CD14-positive monocyte (primary cell): ENCODE results near the gene NSF. TPM values are rescaled to one million over a fixed set of nuclear protein-coding genes. Genes with fewer than 3 reads are reported as not detected.
"Not testable (repeated sequence)": the region's sequence is repeated elsewhere in the genome, so short reads cannot be mapped to it uniquely, and the experiment has no call there.

Experiments used
- DNase-seq, 3 donors: peaks; one replicate each; pipeline ENCODE4 v3.0.0-alpha.2; 2011 to 2022
- H2AFZ ChIP-seq: 2 replicates; pipeline ENCODE4 v1.6.0; 2012; ENCODE audit warnings: mild to moderate bottlenecking, low read depth, low read length, inconsistent platforms; ENCODE audit not compliant: insufficient read depth, poor library complexity, severe bottlenecking
- H3K27ac ChIP-seq, 2 donors: 1 replicate in 1 of 2; 2 replicates in 1 of 2; pipeline ENCODE4 v1.5.1; 2012 to 2013; ENCODE audit warnings: low read length in 2 of 2, control low read depth in 1 of 2, inconsistent platforms in 1 of 2, low read depth in 1 of 2, mild to moderate bottlenecking in 1 of 2
- H3K27me3 ChIP-seq, 2 donors: one replicate each; pipeline versions ENCODE4 v1.6.0 to v1.6.1; 2011 to 2013; ENCODE audit warnings: low read length in 2 of 2; ENCODE audit not compliant: control insufficient read depth in 2 of 2, insufficient read depth in 2 of 2
- H3K36me3 ChIP-seq, 2 donors: replicated peaks in 1 of 2; 1 replicate in 1 of 2; 2 replicates in 1 of 2; pipeline versions ENCODE4 v1.5.1 to v1.6.1; 2012 to 2013; ENCODE audit warnings: low read length in 2 of 2, control low read depth in 1 of 2, inconsistent platforms in 1 of 2, mild to moderate bottlenecking in 1 of 2; ENCODE audit not compliant: insufficient read depth in 2 of 2, control insufficient read depth in 1 of 2
- H3K4me1 ChIP-seq, 2 donors: 1 replicate in 1 of 2; 2 replicates in 1 of 2; pipeline versions ENCODE4 v1.5.1 to v1.6.1; 2012 to 2013; ENCODE audit warnings: low read length in 2 of 2, control low read depth in 1 of 2, inconsistent platforms in 1 of 2, mild to moderate bottlenecking in 1 of 2, moderate library complexity in 1 of 2; ENCODE audit not compliant: insufficient read depth in 2 of 2, control insufficient read depth in 1 of 2
- H3K4me2 ChIP-seq: replicated peaks from 2 replicates; pipeline ENCODE3; 2012; ENCODE audit warnings: low read length, moderate library complexity, mild to moderate bottlenecking; ENCODE audit not compliant: poor library complexity, severe bottlenecking; ENCODE audit errors: extremely low read depth
- H3K4me3 ChIP-seq, 3 experiments: fragments of 200-600 bp in 1 of 3; sonication (generic) in 1 of 3; replicated peaks in 1 of 3; 1 replicate in 2 of 3; 2 replicates in 1 of 3; pipeline ENCODE4 v1.5.1; 2011 to 2013; ENCODE audit warnings: low read length in 3 of 3, mild to moderate bottlenecking in 3 of 3, control low read depth in 2 of 3, low read depth in 2 of 3, inconsistent platforms in 1 of 3, moderate library complexity in 1 of 3
- H3K79me2 ChIP-seq: 2 replicates; pipeline ENCODE4 v1.6.0; 2012; ENCODE audit warnings: mild to moderate bottlenecking, control low read depth, inconsistent platforms, low read length, moderate library complexity; ENCODE audit not compliant: insufficient read depth
- H3K9ac ChIP-seq: 2 replicates; pipeline ENCODE4 v1.6.0; 2017; ENCODE audit warnings: low read length, mild to moderate bottlenecking; ENCODE audit not compliant: insufficient read depth, poor library complexity, severe bottlenecking
- H3K9me3 ChIP-seq, 2 donors: replicated peaks in 1 of 2; 1 replicate in 1 of 2; 2 replicates in 1 of 2; pipeline versions ENCODE4 v1.5.1 to v1.6.1; 2012 to 2013; ENCODE audit warnings: low read length in 2 of 2, control low read depth in 1 of 2; ENCODE audit not compliant: control insufficient read depth in 1 of 2, insufficient read depth in 1 of 2
- H4K20me1 ChIP-seq: 2 replicates; pipeline ENCODE4 v1.6.0; 2012; ENCODE audit warnings: mild to moderate bottlenecking, low read length, control low read depth, moderate library complexity; ENCODE audit not compliant: insufficient read depth
- H3K27ac Mint-ChIP-seq, 7 donors: one replicate each; pipeline ENCODE4 v1.8.0; 2020; ENCODE audit warnings: mild to moderate bottlenecking in 7 of 7, mixed read lengths in 7 of 7, moderate library complexity in 6 of 7, inconsistent platforms in 2 of 7
- H3K27me3 Mint-ChIP-seq, 3 donors: one replicate each; pipeline ENCODE4 v1.8.0; 2021 to 2022; ENCODE audit warnings: low read depth in 3 of 3, mild to moderate bottlenecking in 3 of 3, mixed read lengths in 3 of 3, moderate library complexity in 3 of 3, inconsistent platforms in 1 of 3
- H3K36me3 Mint-ChIP-seq, 2 donors: one replicate each; pipeline ENCODE4 v1.8.0; 2020; ENCODE audit warnings: mixed read lengths in 2 of 2, inconsistent platforms in 1 of 2, mild to moderate bottlenecking in 1 of 2
- H3K4me1 Mint-ChIP-seq: one replicate; pipeline ENCODE4 v1.8.0; 2020; ENCODE audit warnings: mild to moderate bottlenecking, mixed read lengths
- H3K4me3 Mint-ChIP-seq, 2 donors: one replicate each; pipeline ENCODE4 v1.8.0; 2020; ENCODE audit warnings: mild to moderate bottlenecking in 2 of 2, mixed read lengths in 2 of 2, moderate library complexity in 1 of 2
- H3K9me3 Mint-ChIP-seq, 7 donors: one replicate each; pipeline ENCODE4 v1.8.0; 2020 to 2022; ENCODE audit warnings: mixed read lengths in 7 of 7, mild to moderate bottlenecking in 6 of 7, moderate library complexity in 6 of 7, inconsistent platforms in 2 of 7
- WGBS: methylation state at CpG from one replicate; pipeline ENCODE4 v1.1.5; 2013; ENCODE audit warnings: missing lambda C conversion rate; ENCODE audit not compliant: insufficient coverage; 5-methylcytosine and 5-hydroxymethylcytosine counted together
- intact Hi-C, 2 donors: fragments of 100-400 bp; cut with micrococcal nuclease; formaldehyde crosslinking; loops; one replicate each; pipeline versions ENCODE4 v1.15.0 to v1.15.1; 2023
- polyA plus RNA-seq, 3 donors: library from polyadenylated mRNA; depleted of rRNA in 1 of 3; unstranded in 2 of 3; stranded (reverse) in 1 of 3; fragments of 300-500 nt in 2 of 3; fragments of >200 nt in 1 of 3; fragmentation: Illumina TruSeq in 2 of 3; gene quantifications; 1 replicate in 2 of 3; 2 replicates in 1 of 3; pipeline ENCODE4 v1.2.3, GENCODE V29; 2012 to 2021

Gene NSF
- polyA plus RNA-seq, 3 donors = 22.5 to 63.2 (median 58.0) TPM

DNA sequence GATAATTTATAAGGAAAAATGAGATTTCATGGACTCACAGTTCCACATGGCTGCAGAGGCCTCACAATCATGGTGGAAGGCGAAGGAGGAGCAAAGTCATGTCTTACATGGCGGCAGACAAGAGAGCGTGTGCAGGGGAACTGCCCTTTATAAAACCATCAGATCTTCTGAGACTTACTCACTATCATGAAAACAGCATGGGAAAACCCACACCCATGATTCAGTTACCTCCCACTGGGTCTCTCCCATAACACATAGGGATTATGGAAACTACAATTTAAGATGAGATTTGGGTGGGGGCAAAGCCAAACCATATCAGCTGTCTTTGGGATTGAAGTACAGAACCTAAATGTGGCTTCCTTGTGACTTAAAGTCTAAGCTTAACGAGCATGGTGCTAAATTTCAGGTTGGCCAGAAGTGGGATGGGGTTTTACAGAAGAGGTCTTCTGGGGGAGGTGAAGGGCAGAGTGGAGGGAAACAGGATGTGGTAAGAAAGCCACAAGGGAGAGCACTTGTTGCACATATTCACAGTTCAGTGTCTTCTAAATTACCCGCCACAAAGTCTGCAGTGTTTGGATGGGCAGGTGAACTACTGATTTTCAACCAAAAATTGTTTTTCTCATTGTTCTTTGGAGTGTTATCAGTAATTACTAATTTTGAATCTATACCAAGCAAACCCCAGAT, 38.4 kb downstream of the NSF start:
- H3K9me3 Mint-ChIP-seq, H3K4me3 ChIP-seq, intact Hi-C loops, H3K9ac ChIP-seq, H3K79me2 ChIP-seq, H4K20me1 ChIP-seq, H2AFZ ChIP-seq, H3K4me2 ChIP-seq, H3K36me3 ChIP-seq, H3K4me1 ChIP-seq, H3K36me3 Mint-ChIP-seq, H3K9me3 ChIP-seq, H3K4me3 Mint-ChIP-seq, H3K27me3 ChIP-seq, H3K27ac ChIP-seq, H3K27ac Mint-ChIP-seq, H3K27me3 Mint-ChIP-seq, H3K4me1 Mint-ChIP-seq, DNase-seq: not testable (repeated sequence)
- WGBS = no CpG with 5 or more reads among the region's 5 CpGs

GRCh38 chr17:46632146-46632545, 41.7 kb downstream of the NSF start:
- H3K9me3 Mint-ChIP-seq, H3K9ac ChIP-seq, H3K36me3 Mint-ChIP-seq, H3K36me3 ChIP-seq, H3K79me2 ChIP-seq, H3K9me3 ChIP-seq, DNase-seq, H3K4me3 Mint-ChIP-seq, H3K27me3 Mint-ChIP-seq, intact Hi-C loops, H3K27me3 ChIP-seq, H3K4me1 Mint-ChIP-seq, H3K4me3 ChIP-seq, H3K27ac Mint-ChIP-seq, H3K4me2 ChIP-seq, H2AFZ ChIP-seq, H4K20me1 ChIP-seq, H3K4me1 ChIP-seq, H3K27ac ChIP-seq: not testable (repeated sequence)
- WGBS = no CpG with 5 or more reads among the region's 3 CpGs

DNA sequence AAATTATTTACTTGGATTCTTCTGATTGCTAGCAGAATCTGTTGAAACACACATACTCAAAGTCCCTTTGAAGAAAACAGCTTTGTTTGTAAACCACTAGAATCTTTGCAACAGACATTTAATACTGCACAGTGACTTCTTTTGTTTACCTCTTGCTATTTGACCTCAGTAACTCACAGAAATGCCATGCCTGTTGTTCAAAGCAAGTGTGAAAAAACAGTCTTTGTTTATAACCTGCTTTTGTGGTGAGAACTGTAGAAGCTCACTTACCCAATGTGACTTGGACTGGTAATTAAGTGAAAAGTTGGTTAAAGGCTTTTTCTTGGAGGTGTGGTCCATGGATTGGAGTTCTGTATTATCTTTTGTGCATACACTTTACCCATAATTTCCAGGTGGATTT, 44.4 kb downstream of the NSF start:
- H2AFZ ChIP-seq, H3K4me1 ChIP-seq, H3K36me3 Mint-ChIP-seq, H4K20me1 ChIP-seq, H3K4me2 ChIP-seq, H3K27me3 ChIP-seq, H3K27me3 Mint-ChIP-seq, H3K4me3 ChIP-seq, H3K9ac ChIP-seq, H3K4me3 Mint-ChIP-seq, H3K9me3 Mint-ChIP-seq, H3K27ac Mint-ChIP-seq, H3K36me3 ChIP-seq, H3K27ac ChIP-seq, H3K79me2 ChIP-seq, H3K4me1 Mint-ChIP-seq, DNase-seq, intact Hi-C loops, H3K9me3 ChIP-seq: not testable (repeated sequence)
